ENCODE results near the gene ARL8B.
"Not testable (repeated sequence)": the region's sequence is repeated elsewhere in the genome, so short reads cannot be mapped to it uniquely, and the experiment has no call there.

ARL8B gene

GRCh38 chr3:5122030-5122740 lies at the start of gene ARL8B:
Gene ARL8B, plus strand, starts transcription at chr3:5122292. Its CDS starts 174 bp downstream, at chr3:5122466.
- peak; percentile 24 for DNase-seq

- DNase-seq = no peak
Measured at GRCh38 chr3:5073374-5074085, 48.6 kb upstream of the ARL8B start.

- no peak for DNase-seq
Measured at GRCh38 chr3:5078151-5078550, 43.9 kb upstream of the ARL8B start.

- no peak for DNase-seq
Measured at GRCh38 chr3:5079761-5080160, 42.3 kb upstream of the ARL8B start.

GRCh38 chr3:5080779-5081550 lies 41.1 kb upstream of the ARL8B start:
- DNase-seq = no peak

GRCh38 chr3:5081973-5082788 lies 39.9 kb upstream of the ARL8B start:
- not testable (repeated sequence) for DNase-seq

GRCh38 chr3:5082789-5083115 lies 39.3 kb upstream of the ARL8B start:
- DNase-seq = no peak

GRCh38 chr3:5084224-5084623 lies 37.9 kb upstream of the ARL8B start:
- no peak for DNase-seq

- no peak for DNase-seq
Measured at GRCh38 chr3:5086708-5087107, 35.4 kb upstream of the ARL8B start.

GRCh38 chr3:5087209-5087608 lies 34.9 kb upstream of the ARL8B start:
- no peak for DNase-seq

- DNase-seq = no peak
Measured at GRCh38 chr3:5090197-5090596, 31.9 kb upstream of the ARL8B start.

- no peak for DNase-seq
Measured at GRCh38 chr3:5092018-5092417, 30.1 kb upstream of the ARL8B start.

GRCh38 chr3:5093731-5094130 lies 28.4 kb upstream of the ARL8B start:
- DNase-seq = no peak

GRCh38 chr3:5095886-5096285 lies 26.2 kb upstream of the ARL8B start:
- no peak for DNase-seq

GRCh38 chr3:5096336-5097008 lies 25.6 kb upstream of the ARL8B start:
- DNase-seq = no peak

GRCh38 chr3:5098346-5098745 lies 23.7 kb upstream of the ARL8B start:
- no peak for DNase-seq

- DNase-seq = no peak
Measured at GRCh38 chr3:5102532-5102931, 19.6 kb upstream of the ARL8B start.

GRCh38 chr3:5103743-5104142 lies 18.3 kb upstream of the ARL8B start:
- DNase-seq = no peak

- DNase-seq = no peak
Measured at GRCh38 chr3:5105050-5105449, 17.0 kb upstream of the ARL8B start.

GRCh38 chr3:5106371-5106770 lies 15.7 kb upstream of the ARL8B start:
- DNase-seq = not testable (repeated sequence)

- not testable (repeated sequence) for DNase-seq
Measured at GRCh38 chr3:5106933-5107334, 15.2 kb upstream of the ARL8B start.

GRCh38 chr3:5110337-5110736 lies 11.8 kb upstream of the ARL8B start:
- no peak for DNase-seq
